Glutamatergic neuron (in vitro differentiated cells): Measurements from ENCODE around the gene GGNBP2. TPM values are rescaled to one million over a fixed set of nuclear protein-coding genes. Genes with fewer than 3 reads are reported as not detected.

ENCODE experiments used
- DNase-seq: peaks from one replicate; pipeline ENCODE4 v3.0.0; 2022
- H3K27ac Mint-ChIP-seq: one replicate; pipeline ENCODE4 v1.8.0; 2020; ENCODE audit warnings: mild to moderate bottlenecking, mixed read lengths, inconsistent platforms; ENCODE audit not compliant: unreplicated experiment
- H3K27me3 Mint-ChIP-seq: one replicate; pipeline ENCODE4 v1.8.0; 2020; ENCODE audit warnings: mild to moderate bottlenecking, moderate library complexity, mixed read lengths, inconsistent platforms; ENCODE audit not compliant: unreplicated experiment
- H3K36me3 Mint-ChIP-seq: one replicate; pipeline ENCODE4 v1.8.0; 2020; ENCODE audit warnings: mild to moderate bottlenecking, mixed read lengths, inconsistent platforms; ENCODE audit not compliant: unreplicated experiment
- H3K4me1 Mint-ChIP-seq: one replicate; pipeline ENCODE4 v1.8.0; 2020; ENCODE audit warnings: mild to moderate bottlenecking, low read depth, mixed read lengths, inconsistent platforms; ENCODE audit not compliant: unreplicated experiment
- H3K4me3 Mint-ChIP-seq: one replicate; pipeline ENCODE4 v1.8.0; 2020; ENCODE audit warnings: mild to moderate bottlenecking, mixed read lengths, inconsistent platforms; ENCODE audit not compliant: unreplicated experiment
- H3K9me3 Mint-ChIP-seq: one replicate; pipeline ENCODE4 v1.8.0; 2020; ENCODE audit warnings: mild to moderate bottlenecking, moderate library complexity, mixed read lengths, inconsistent platforms; ENCODE audit not compliant: unreplicated experiment
- total RNA-seq: library from RNA; stranded (reverse); fragmentation: NEBNext Ultra II Directional; extraction: Animal tissue kit (Norgen Biotek cat#: 25700); gene quantifications from one replicate; pipeline ENCODE4 v1.2.1, GENCODE V29; 2021; ENCODE audit not compliant: unreplicated experiment
- TF ChIP-seq, protein P1 (sequence below): fragments of 200-600 bp; sonication (generic); IDR thresholded peaks from one replicate; pipeline ENCODE4 v1.5.0; 2021; ENCODE audit not compliant: partially characterized antibody, unreplicated experiment

Gene GGNBP2
- total RNA-seq, 1 donor from 2014 or later: 105 TPM

DNA sequence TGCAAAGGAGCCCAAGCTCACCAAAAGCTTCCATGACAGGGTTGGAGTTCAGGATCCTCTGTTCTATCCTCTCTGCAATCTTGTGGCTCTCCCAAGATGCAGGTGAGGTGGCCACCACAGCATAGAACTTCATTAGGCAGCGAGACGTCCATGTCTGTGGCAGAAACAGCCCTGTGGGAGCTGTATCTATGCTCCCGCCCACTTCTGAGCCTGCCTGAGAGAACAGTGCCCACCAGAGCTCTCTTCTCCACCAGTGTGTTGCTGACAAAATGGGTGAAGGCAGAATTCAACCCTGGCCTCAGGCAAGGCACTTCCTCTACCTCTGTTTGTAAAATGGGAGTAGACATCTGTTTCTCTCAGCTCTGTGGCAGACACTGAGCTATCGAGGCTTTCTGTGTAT, 28.9 kb upstream of the GGNBP2 start:
- H3K27ac Mint-ChIP-seq: no peak overlapping the region
- H3K9me3 Mint-ChIP-seq: peaks cover 3% of the 10 kb centered on the region
- no peak for DNase-seq
- H3K27me3 Mint-ChIP-seq: peaks cover 2% of the 10 kb centered on the region
- H3K36me3 Mint-ChIP-seq: no peaks in the 10 kb centered on the region
- TF ChIP-seq, protein P1, sequence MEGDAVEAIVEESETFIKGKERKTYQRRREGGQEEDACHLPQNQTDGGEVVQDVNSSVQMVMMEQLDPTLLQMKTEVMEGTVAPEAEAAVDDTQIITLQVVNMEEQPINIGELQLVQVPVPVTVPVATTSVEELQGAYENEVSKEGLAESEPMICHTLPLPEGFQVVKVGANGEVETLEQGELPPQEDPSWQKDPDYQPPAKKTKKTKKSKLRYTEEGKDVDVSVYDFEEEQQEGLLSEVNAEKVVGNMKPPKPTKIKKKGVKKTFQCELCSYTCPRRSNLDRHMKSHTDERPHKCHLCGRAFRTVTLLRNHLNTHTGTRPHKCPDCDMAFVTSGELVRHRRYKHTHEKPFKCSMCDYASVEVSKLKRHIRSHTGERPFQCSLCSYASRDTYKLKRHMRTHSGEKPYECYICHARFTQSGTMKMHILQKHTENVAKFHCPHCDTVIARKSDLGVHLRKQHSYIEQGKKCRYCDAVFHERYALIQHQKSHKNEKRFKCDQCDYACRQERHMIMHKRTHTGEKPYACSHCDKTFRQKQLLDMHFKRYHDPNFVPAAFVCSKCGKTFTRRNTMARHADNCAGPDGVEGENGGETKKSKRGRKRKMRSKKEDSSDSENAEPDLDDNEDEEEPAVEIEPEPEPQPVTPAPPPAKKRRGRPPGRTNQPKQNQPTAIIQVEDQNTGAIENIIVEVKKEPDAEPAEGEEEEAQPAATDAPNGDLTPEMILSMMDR: no peak
- peaks cover 2% of the 10 kb centered on the region for H3K4me1 Mint-ChIP-seq
- no peak overlapping the region for H3K4me3 Mint-ChIP-seq

DNA sequence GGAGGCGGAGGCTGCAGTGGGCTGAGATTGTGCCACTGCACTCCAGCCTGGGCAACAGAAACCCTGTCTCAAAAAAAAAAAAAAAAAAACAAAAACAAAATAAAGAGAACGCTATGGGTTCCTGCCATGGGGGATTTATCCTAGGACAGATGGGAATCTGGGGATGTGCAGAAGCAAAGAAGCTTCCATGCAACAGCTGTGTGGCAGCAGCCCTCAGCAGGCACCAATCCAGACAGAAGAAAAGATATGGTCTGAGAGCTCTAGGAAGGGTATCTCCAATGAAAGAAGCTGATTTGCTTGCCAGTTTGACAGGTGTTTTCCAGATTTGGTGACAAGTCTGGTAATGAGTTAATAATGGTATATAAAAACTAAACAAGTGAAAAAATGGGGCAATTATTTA, 21.6 kb upstream of the GGNBP2 start:
- TF ChIP-seq, protein P1: no peak
- no peaks in the 10 kb centered on the region for H3K4me1 Mint-ChIP-seq
- H3K9me3 Mint-ChIP-seq: peaks cover 1% of the 10 kb centered on the region
- no peak overlapping the region for H3K27ac Mint-ChIP-seq
- no peak for DNase-seq
- no peak overlapping the region for H3K4me3 Mint-ChIP-seq
- H3K36me3 Mint-ChIP-seq: no peaks in the 10 kb centered on the region
- H3K27me3 Mint-ChIP-seq: no peaks in the 10 kb centered on the region

DNA sequence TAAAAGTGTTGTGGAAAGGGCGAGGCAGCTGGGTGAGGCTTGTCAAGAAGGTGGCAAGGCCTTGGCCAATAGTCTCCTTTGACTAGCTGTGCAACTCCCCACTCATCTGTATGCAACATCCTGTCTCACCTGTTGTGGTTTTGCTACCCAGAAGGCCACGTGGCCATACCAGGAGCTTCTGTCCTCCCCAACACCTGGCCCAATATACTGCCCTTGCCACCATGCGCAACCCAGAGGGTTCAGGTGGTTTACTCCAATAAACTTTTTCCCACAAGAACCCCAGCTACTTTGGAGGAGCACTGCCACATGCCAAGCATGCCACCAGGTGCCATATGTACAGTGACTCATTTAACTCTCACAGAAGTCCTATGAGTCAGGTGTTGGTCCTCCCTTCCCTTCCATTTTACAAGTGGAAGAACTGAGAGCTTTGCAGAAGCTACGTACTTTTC, 20.3 kb upstream of the GGNBP2 start:
- H3K9me3 Mint-ChIP-seq: peaks cover 1% of the 10 kb centered on the region
- H3K36me3 Mint-ChIP-seq: no peaks in the 10 kb centered on the region
- no peaks in the 10 kb centered on the region for H3K27me3 Mint-ChIP-seq
- no peak overlapping the region for H3K4me3 Mint-ChIP-seq
- H3K4me1 Mint-ChIP-seq: peaks cover 2% of the 10 kb centered on the region
- TF ChIP-seq, protein P1: no peak
- no peak overlapping the region for H3K27ac Mint-ChIP-seq
- DNase-seq: no peak

DNA sequence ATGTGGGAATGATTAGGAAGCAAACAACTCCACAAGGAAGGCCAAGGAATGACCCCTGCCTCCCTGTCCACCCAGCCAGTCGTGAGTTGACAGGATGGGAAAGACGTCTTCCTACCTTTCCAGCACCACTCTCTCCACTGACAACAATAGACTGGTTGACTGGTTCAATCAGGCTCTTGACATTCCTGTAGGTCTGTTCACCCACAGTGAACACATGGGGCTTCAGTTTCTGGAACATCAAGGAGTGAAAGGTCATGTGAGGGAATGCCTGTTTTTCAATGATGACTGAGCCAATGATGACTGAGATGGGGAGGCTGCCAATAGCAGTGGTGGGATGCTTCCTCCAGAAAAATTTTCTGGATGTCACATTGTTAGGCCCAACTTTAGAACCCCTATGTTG, 19.6 kb upstream of the GGNBP2 start:
- Mint-ChIP-seq H3K9me3 (peaks cover 1% of the 10 kb centered on the region), H3K27ac (no peak overlapping the region), H3K4me1 (peaks cover 2% of the 10 kb centered on the region), H3K36me3 (no peaks in the 10 kb centered on the region), H3K4me3 (no peak overlapping the region), H3K27me3 (no peaks in the 10 kb centered on the region)
- no peak for DNase-seq
- TF ChIP-seq, protein P1: no peak

DNA sequence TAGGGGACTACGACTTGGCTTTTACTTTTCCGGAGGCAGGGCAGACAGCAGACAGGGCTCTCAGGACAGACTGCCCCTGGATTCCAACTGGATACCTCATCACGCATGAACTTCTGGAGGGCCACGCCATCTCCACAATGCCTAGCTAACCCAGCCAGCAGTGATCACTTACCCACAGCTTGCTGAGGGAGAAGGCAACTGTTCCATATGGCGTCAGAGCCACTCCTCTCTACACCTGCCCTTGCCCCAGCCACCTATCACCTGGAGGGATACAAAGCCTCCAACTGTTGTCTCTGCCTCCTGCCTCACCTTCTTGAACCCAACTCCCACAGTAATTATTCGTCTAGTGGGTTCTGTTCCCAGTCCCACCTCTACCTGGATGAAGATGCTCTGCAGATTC, 18.8 kb upstream of the GGNBP2 start:
- no peak overlapping the region for H3K4me3 Mint-ChIP-seq
- H3K27me3 Mint-ChIP-seq: no peaks in the 10 kb centered on the region
- H3K27ac Mint-ChIP-seq: no peak overlapping the region
- TF ChIP-seq, protein P1: no peak
- peaks cover 2% of the 10 kb centered on the region for H3K4me1 Mint-ChIP-seq
- H3K9me3 Mint-ChIP-seq: peaks cover 1% of the 10 kb centered on the region
- H3K36me3 Mint-ChIP-seq: no peaks in the 10 kb centered on the region
- no peak for DNase-seq
